Endothelial cell of umbilical vein (primary cell): ENCODE results near the gene SNRPA.

Experiments
- EZH2 ChIP-seq: IDR thresholded peaks from 2 replicates; pipeline ENCODE4 v1.6.1; 2012; ENCODE audit warnings: borderline replicate concordance, low read depth, mild to moderate bottlenecking, moderate library complexity, low read length, inconsistent platforms; ENCODE audit not compliant: severe bottlenecking
- MAX ChIP-seq: IDR thresholded peaks from 2 replicates; pipeline ENCODE4 v1.6.1; 2011; ENCODE audit not compliant: insufficient read depth, insufficient read length
- MYC ChIP-seq: IDR thresholded peaks from one replicate; pipeline ENCODE4 v1.6.1; 2011; ENCODE audit warnings: mild to moderate bottlenecking, low read depth, low read length
- POLR2A ChIP-seq: IDR thresholded peaks from 2 replicates; pipeline ENCODE4 v1.6.1; 2012; ENCODE audit warnings: low read depth, mild to moderate bottlenecking, control low read depth, low read length
- POLR2AphosphoS5 ChIP-seq: IDR thresholded peaks from 2 replicates; pipeline ENCODE4 v1.6.1; 2012; ENCODE audit warnings: low read depth, mild to moderate bottlenecking, control low read depth, low read length, moderate library complexity; ENCODE audit not compliant: insufficient read depth
- TF ChIP-seq, protein P1 (sequence below), 2 donors: IDR thresholded peaks; 1 replicate in 1 of 2; 2 replicates in 1 of 2; pipeline ENCODE4 v1.5.1; 2011; ENCODE audit warnings: low read length in 2 of 2, mild to moderate bottlenecking in 2 of 2, moderate library complexity in 2 of 2, control low read depth in 1 of 2, inconsistent platforms in 1 of 2, low read depth in 1 of 2; ENCODE audit not compliant: insufficient read depth in 1 of 2; ENCODE audit errors: extremely low read depth in 1 of 2

DNA sequence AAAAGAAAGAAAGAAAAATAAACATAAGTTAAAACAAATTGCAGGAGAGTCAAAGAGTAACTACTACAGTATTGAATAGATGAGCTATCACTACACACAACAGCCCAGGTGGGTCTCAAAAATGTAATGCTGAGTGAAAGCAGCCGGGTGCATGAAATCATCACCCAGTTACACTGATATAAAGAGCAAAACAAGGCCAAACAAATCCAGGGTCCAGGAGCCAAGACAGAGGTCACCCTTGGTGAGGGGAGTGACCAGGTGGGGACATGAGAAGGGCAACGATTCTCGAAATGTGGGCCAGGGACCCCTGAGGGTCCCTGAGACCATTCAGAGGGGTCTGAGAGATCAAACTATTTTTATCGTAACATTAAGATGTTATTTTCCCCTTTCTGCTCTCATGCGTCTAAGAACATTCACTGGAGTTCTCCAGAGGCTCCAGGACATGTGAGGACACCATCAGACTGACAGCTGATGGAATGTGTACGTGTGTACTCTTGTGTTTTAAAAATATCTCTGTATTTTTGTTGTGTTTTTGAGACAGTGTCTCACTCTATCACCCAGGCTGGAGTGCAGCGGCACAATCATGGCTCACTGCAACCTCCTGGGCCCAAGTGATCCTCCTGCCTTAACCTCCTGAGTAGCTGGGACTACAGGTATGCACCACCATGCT, 44.9 kb upstream of the SNRPA start:
- TF ChIP-seq POLR2AphosphoS5 (no peak), POLR2A (no peak), MAX (no peak), MYC (no peak), EZH2 (no peak)
- TF ChIP-seq, protein P1, sequence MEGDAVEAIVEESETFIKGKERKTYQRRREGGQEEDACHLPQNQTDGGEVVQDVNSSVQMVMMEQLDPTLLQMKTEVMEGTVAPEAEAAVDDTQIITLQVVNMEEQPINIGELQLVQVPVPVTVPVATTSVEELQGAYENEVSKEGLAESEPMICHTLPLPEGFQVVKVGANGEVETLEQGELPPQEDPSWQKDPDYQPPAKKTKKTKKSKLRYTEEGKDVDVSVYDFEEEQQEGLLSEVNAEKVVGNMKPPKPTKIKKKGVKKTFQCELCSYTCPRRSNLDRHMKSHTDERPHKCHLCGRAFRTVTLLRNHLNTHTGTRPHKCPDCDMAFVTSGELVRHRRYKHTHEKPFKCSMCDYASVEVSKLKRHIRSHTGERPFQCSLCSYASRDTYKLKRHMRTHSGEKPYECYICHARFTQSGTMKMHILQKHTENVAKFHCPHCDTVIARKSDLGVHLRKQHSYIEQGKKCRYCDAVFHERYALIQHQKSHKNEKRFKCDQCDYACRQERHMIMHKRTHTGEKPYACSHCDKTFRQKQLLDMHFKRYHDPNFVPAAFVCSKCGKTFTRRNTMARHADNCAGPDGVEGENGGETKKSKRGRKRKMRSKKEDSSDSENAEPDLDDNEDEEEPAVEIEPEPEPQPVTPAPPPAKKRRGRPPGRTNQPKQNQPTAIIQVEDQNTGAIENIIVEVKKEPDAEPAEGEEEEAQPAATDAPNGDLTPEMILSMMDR (IDR thresholded peaks at IDR 0.05; ENCODE audit: extremely low read depth in 1 of 2, insufficient read depth in 1 of 2, low read depth in 1 of 2, low read length in 2 of 2): no peak
